ENCODE measurements around the gene INA. TPM values are rescaled to one million over a fixed set of nuclear protein-coding genes. Genes with fewer than 3 reads are reported as not detected.
"Not testable (repeated sequence)": the region's sequence is repeated elsewhere in the genome, so short reads cannot be mapped to it uniquely, and the experiment has no call there.

INA gene
- total RNA-seq, 1 experiment from 2014 or later = not detected

DNA sequence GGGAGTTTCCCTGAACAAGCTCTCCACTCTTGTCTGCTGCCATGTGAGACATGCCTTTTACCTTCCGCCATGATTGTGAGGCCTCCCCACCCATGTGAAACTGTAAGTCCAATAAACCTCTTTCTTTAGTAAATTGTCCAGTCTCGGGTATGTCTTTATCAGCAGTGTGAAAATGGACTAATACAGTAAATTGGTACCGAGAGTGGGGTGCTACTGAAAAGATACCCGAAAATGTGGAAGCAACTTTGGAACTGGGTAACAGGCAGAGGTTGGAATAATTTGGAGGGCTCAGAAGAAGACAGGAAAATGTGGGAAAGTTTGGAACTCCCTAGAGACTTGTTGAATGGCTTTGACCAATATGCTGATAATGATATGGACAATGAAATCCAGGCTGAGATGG is 18.0 kb upstream of the INA start:
- H2AFZ ChIP-seq (ENCODE audit: low read length); DNase-seq; H3K36me3 ChIP-seq (ENCODE audit: insufficient read depth, low read length); H3K4me2 ChIP-seq (ENCODE audit: low read depth, low read length, poor library complexity, severe bottlenecking); H3K9me2 ChIP-seq (replicated peaks; ENCODE audit: insufficient read depth, low read length); H4K20me1 ChIP-seq (ENCODE audit: insufficient read depth, low read depth, low read length); H3K4me1 ChIP-seq (ENCODE audit: low read length); H3K27ac ChIP-seq (ENCODE audit: low read length); H3K79me2 ChIP-seq (ENCODE audit: low read length); H3K9ac ChIP-seq (ENCODE audit: low read length); H3K27me3 ChIP-seq (ENCODE audit: low read length); H3K9me3 ChIP-seq (ENCODE audit: low read length); H3K4me3 ChIP-seq (ENCODE audit: low read length): not testable (repeated sequence)

DNA sequence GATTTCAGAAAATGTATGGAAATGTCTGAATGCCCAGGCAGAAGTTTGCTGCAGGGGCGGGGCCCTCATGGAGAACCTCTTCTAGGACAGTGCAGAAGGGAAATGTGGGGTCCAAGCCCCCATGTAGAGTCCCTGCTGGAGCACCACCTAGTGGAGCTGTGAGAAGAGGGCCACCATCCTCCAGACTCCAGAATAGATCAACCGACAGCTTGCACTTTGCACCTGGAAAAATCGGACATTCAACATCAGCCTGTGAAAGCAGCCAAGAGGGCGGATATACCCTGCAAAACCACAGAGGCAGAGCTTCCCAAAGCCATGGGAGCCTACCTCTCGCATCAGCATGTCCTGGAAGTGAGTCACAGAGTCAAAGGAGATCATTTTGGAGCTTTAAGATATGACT is 16.9 kb upstream of the INA start:
- Histone ChIP-seq H3K4me3 (ENCODE audit: low read length) (no peak overlapping the region), H3K36me3 (ENCODE audit: insufficient read depth, low read length) (no peaks in the 10 kb centered on the region), H3K4me2 (ENCODE audit: low read depth, low read length, poor library complexity, severe bottlenecking) (no peak overlapping the region), H2AFZ (ENCODE audit: low read length) (no peak overlapping the region), H4K20me1 (ENCODE audit: insufficient read depth, low read depth, low read length) (no peaks in the 10 kb centered on the region), H3K4me1 (ENCODE audit: low read length) (no peaks in the 10 kb centered on the region), H3K27ac (ENCODE audit: low read length) (no peak overlapping the region), H3K9me3 (ENCODE audit: low read length) (no peaks in the 10 kb centered on the region), H3K79me2 (ENCODE audit: low read length) (no peaks in the 10 kb centered on the region), H3K27me3 (ENCODE audit: low read length) (no peaks in the 10 kb centered on the region), H3K9me2 (replicated peaks; ENCODE audit: insufficient read depth, low read length) (no peaks in the 10 kb centered on the region), H3K9ac (ENCODE audit: low read length) (no peak overlapping the region)
- DNase-seq = no peak

DNA sequence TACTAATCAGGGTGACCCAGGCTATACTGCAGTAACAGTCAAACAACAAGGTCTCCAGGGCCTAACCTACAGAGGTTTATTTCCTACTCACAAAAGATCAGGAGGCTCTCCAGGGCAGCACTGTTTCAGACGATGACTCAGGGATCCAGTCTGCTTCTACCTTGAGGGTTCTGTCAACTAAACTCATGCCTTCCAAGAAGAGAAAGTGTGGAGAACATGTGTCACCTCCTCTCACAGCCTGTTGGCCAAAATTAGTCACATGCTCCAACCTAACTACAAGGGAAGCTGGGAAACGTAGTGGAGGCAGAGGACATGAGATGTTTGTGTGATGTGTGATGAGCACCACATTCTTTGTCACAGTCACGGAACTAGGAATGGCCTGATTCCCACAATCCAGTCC is 14.7 kb upstream of the INA start:
- Histone ChIP-seq H3K36me3 (ENCODE audit: insufficient read depth, low read length) (no peaks in the 10 kb centered on the region), H2AFZ (ENCODE audit: low read length) (no peak overlapping the region), H3K79me2 (ENCODE audit: low read length) (no peaks in the 10 kb centered on the region), H3K9ac (ENCODE audit: low read length) (no peak overlapping the region), H3K4me1 (ENCODE audit: low read length) (no peaks in the 10 kb centered on the region), H3K9me2 (replicated peaks; ENCODE audit: insufficient read depth, low read length) (no peaks in the 10 kb centered on the region), H3K4me2 (ENCODE audit: low read depth, low read length, poor library complexity, severe bottlenecking) (no peak overlapping the region), H3K9me3 (ENCODE audit: low read length) (no peaks in the 10 kb centered on the region), H3K4me3 (ENCODE audit: low read length) (no peak overlapping the region), H3K27me3 (ENCODE audit: low read length) (no peaks in the 10 kb centered on the region), H3K27ac (ENCODE audit: low read length) (no peak overlapping the region), H4K20me1 (ENCODE audit: insufficient read depth, low read depth, low read length) (no peaks in the 10 kb centered on the region)
- DNase-seq = no peak

DNA sequence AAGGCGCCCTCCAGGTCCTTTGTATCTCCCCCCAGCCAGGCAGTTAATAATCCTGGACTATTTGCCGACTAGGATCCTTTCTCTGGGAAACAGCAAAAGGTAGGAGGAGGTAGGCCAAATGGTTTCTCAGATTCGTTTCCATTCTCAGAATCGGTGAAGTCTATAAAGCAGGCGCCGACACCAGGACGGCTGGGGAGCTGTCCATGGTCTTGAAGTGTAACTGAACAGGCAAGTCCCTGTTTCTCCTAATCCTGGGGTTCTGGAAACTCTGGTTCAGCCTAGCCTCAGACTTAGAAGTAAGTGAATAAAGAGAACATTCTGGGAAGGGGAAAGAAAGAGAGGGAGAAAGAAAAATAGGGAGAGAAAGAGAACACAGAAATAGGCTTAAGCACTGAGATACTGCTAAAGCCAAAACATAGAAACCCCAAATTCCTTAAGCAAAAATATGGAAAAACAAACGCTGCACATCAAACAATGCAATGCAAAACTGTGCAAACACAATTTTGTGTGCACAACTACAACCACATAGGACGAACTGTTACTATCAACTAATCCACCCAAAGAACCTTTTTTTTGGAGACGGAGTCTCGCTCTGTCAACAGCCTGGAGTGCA is 11.1 kb upstream of the INA start:
- Histone ChIP-seq H3K36me3 (ENCODE audit: insufficient read depth, low read length) (no peaks in the 10 kb centered on the region), H3K9me3 (ENCODE audit: low read length) (no peaks in the 10 kb centered on the region), H3K9me2 (replicated peaks; ENCODE audit: insufficient read depth, low read length) (no peaks in the 10 kb centered on the region), H2AFZ (ENCODE audit: low read length) (no peak overlapping the region), H3K27ac (ENCODE audit: low read length) (no peak overlapping the region), H3K27me3 (ENCODE audit: low read length) (no peaks in the 10 kb centered on the region), H4K20me1 (ENCODE audit: insufficient read depth, low read depth, low read length) (no peaks in the 10 kb centered on the region), H3K4me2 (ENCODE audit: low read depth, low read length, poor library complexity, severe bottlenecking) (no peak overlapping the region), H3K4me1 (ENCODE audit: low read length) (no peaks in the 10 kb centered on the region), H3K4me3 (ENCODE audit: low read length) (no peak overlapping the region), H3K79me2 (ENCODE audit: low read length) (no peaks in the 10 kb centered on the region), H3K9ac (ENCODE audit: low read length) (no peak overlapping the region)
- peak; percentile 56 for DNase-seq

DNA sequence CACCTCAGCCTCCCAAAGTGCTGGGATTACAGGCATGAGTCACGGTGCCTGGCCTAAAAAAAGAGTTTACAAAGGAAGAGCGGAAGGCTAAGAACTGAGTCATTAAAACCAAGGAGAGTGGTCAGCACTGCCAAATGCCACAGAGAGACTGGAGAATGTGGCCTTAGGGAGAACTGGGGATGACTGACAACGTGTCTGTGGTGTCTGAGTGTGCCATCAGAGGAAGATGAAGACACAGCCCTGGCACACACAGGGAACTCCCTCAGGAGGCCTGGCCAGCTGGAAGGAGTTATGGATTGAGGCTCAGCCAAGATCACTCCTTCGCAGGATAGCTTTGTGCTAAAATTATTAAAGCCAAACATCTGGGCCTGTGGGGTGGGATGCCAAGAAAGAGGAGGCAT is 3.9 kb upstream of the INA start:
- no peaks in the 10 kb centered on the region for H3K36me3 ChIP-seq (ENCODE audit: insufficient read depth, low read length)
- H3K4me3 ChIP-seq (ENCODE audit: low read length) = no peak overlapping the region
- H4K20me1 ChIP-seq (ENCODE audit: insufficient read depth, low read depth, low read length) = no peaks in the 10 kb centered on the region
- H3K9me3 ChIP-seq (ENCODE audit: low read length) = no peaks in the 10 kb centered on the region
- H3K9ac ChIP-seq (ENCODE audit: low read length) = no peak overlapping the region
- H3K27me3 ChIP-seq (ENCODE audit: low read length) = no peaks in the 10 kb centered on the region
- H3K9me2 ChIP-seq (replicated peaks; ENCODE audit: insufficient read depth, low read length) = no peaks in the 10 kb centered on the region
- H2AFZ ChIP-seq (ENCODE audit: low read length) = no peak overlapping the region
- H3K4me1 ChIP-seq (ENCODE audit: low read length) = no peaks in the 10 kb centered on the region
- no peaks in the 10 kb centered on the region for H3K79me2 ChIP-seq (ENCODE audit: low read length)
- H3K4me2 ChIP-seq (ENCODE audit: low read depth, low read length, poor library complexity, severe bottlenecking) = no peak overlapping the region
- DNase-seq = no peak
- H3K27ac ChIP-seq (ENCODE audit: low read length) = no peak overlapping the region

DNA sequence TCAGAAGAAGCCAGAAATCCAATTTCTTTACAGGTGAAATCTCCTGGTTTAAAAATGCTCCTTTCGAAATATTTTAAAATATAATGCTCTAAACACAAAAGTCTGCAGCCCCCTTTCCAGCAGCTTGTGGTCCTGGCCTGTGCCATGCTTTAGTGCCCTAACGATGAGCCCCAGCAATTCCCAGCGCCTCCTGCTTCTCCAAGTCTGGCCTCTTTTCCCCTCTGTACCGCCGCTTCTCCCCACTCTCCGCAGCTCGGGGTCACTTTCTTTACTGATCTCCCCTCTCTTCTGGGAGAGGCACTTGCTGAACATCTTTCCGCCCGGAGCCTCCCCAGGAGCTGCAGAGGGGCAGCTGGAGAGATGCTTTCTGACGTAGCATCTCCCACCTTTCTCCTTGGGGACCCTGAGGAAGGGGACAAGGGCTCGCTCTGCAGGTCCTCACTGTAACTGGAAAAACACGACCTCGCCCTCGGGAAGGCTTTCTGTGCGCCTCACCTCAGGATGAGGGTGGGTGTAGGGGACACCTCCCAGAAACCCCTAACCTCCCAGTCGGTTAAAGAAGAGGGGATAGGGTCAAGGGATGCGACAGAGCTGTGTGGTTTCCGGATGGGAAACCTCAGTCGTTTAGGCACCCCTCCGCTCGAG is 565 bp upstream of the INA start:
- H3K4me1 ChIP-seq (ENCODE audit: low read length) = no peaks in the 10 kb centered on the region
- no peak for DNase-seq
- no peaks in the 10 kb centered on the region for H3K9me2 ChIP-seq (replicated peaks; ENCODE audit: insufficient read depth, low read length)
- H3K79me2 ChIP-seq (ENCODE audit: low read length) = no peaks in the 10 kb centered on the region
- no peaks in the 10 kb centered on the region for H3K9me3 ChIP-seq (ENCODE audit: low read length)
- no peak overlapping the region for H3K27ac ChIP-seq (ENCODE audit: low read length)
- no peaks in the 10 kb centered on the region for H3K36me3 ChIP-seq (ENCODE audit: insufficient read depth, low read length)
- H3K4me2 ChIP-seq (ENCODE audit: low read depth, low read length, poor library complexity, severe bottlenecking) = no peak overlapping the region
- no peaks in the 10 kb centered on the region for H3K27me3 ChIP-seq (ENCODE audit: low read length)
- H3K9ac ChIP-seq (ENCODE audit: low read length) = no peak overlapping the region
- H2AFZ ChIP-seq (ENCODE audit: low read length) = no peak overlapping the region
- no peaks in the 10 kb centered on the region for H4K20me1 ChIP-seq (ENCODE audit: insufficient read depth, low read depth, low read length)
- no peak overlapping the region for H3K4me3 ChIP-seq (ENCODE audit: low read length)

DNA sequence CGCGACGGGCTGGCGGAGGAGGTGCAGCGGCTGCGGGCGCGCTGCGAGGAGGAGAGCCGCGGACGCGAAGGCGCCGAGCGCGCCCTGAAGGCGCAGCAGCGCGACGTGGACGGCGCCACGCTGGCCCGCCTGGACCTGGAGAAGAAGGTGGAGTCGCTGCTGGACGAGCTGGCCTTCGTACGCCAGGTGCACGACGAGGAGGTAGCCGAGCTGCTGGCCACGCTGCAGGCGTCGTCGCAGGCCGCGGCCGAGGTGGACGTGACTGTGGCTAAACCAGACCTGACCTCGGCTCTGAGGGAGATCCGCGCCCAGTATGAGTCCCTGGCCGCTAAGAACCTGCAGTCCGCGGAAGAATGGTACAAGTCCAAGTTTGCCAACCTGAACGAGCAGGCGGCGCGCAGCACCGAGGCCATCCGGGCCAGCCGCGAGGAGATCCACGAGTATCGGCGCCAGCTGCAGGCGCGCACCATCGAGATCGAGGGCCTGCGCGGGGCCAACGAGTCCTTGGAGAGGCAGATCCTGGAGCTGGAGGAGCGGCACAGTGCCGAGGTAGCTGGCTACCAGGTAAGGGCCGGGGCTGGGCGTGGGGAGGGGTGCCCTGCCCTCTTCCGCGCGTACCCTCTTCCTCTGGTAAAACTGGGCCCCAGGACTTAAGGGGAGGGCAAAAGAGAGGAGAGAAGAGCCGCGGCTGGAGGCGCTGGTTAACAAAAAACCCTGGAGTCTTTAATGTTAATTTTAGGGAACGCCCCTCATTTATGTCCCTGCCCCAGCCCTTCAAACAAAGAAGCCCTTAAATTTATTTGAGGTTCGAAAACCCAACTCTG is 987 bp downstream of the INA start:
- Histone ChIP-seq H4K20me1 (ENCODE audit: insufficient read depth, low read depth, low read length) (no peaks in the 10 kb centered on the region), H3K36me3 (ENCODE audit: insufficient read depth, low read length) (no peaks in the 10 kb centered on the region), H2AFZ (ENCODE audit: low read length) (no peak overlapping the region), H3K27me3 (ENCODE audit: low read length) (no peaks in the 10 kb centered on the region), H3K27ac (ENCODE audit: low read length) (no peak overlapping the region), H3K9me3 (ENCODE audit: low read length) (no peaks in the 10 kb centered on the region), H3K9ac (ENCODE audit: low read length) (no peak overlapping the region), H3K4me2 (ENCODE audit: low read depth, low read length, poor library complexity, severe bottlenecking) (no peak overlapping the region), H3K4me3 (ENCODE audit: low read length) (no peak overlapping the region), H3K4me1 (ENCODE audit: low read length) (no peaks in the 10 kb centered on the region), H3K9me2 (replicated peaks; ENCODE audit: insufficient read depth, low read length) (no peaks in the 10 kb centered on the region), H3K79me2 (ENCODE audit: low read length) (no peaks in the 10 kb centered on the region)
- DNase-seq = no peak

DNA sequence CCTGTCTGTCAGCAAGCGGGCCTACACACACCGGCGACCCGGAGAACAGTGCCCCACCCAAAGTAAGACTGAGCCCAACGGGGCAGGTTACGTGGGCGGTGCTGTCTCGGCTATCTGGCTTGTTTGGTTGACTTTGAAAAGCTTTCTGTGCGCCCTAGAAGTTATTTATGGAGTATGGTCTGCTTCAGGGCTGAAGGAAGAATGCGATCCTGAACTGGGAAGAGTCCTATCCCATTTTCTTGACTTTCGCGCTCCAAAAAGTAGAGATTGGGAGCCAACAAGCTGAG is 1.5 kb downstream of the INA start:
- no peaks in the 10 kb centered on the region for H3K36me3 ChIP-seq (ENCODE audit: insufficient read depth, low read length)
- no peak overlapping the region for H3K27ac ChIP-seq (ENCODE audit: low read length)
- no peaks in the 10 kb centered on the region for H4K20me1 ChIP-seq (ENCODE audit: insufficient read depth, low read depth, low read length)
- H3K4me3 ChIP-seq (ENCODE audit: low read length) = no peak overlapping the region
- no peak overlapping the region for H3K9ac ChIP-seq (ENCODE audit: low read length)
- H3K27me3 ChIP-seq (ENCODE audit: low read length) = no peaks in the 10 kb centered on the region
- no peaks in the 10 kb centered on the region for H3K79me2 ChIP-seq (ENCODE audit: low read length)
- H3K9me3 ChIP-seq (ENCODE audit: low read length) = no peaks in the 10 kb centered on the region
- H2AFZ ChIP-seq (ENCODE audit: low read length) = no peak overlapping the region
- no peaks in the 10 kb centered on the region for H3K9me2 ChIP-seq (replicated peaks; ENCODE audit: insufficient read depth, low read length)
- no peaks in the 10 kb centered on the region for H3K4me1 ChIP-seq (ENCODE audit: low read length)
- no peak for DNase-seq
- H3K4me2 ChIP-seq (ENCODE audit: low read depth, low read length, poor library complexity, severe bottlenecking) = no peak overlapping the region

All from Karpas-422 (cell line).